ENCODE results near the gene PLEKHA5.
A peak's percentile ranks its signal among the peaks of the same experiment; 100 is the strongest.
"Not testable (repeated sequence)": the region's sequence is repeated elsewhere in the genome, so short reads cannot be mapped to it uniquely, and the experiment has no call there.

PLEKHA5 gene

GRCh38 chr12:19285793-19286448 lies 156.4 kb downstream of the PLEKHA5 start:
- no peak for DNase-seq

- DNase-seq, result no peak
Measured at GRCh38 chr12:19287302-19287701, 157.8 kb downstream of the PLEKHA5 start.

GRCh38 chr12:19288161-19288560 lies 158.6 kb downstream of the PLEKHA5 start:
- no peak for DNase-seq

- DNase-seq, result peak; percentile 43
Measured at GRCh38 chr12:19288603-19289244, 159.2 kb downstream of the PLEKHA5 start.

GRCh38 chr12:19298836-19299605 lies 169.5 kb downstream of the PLEKHA5 start:
- no peak for DNase-seq

- peak; percentile 20 for DNase-seq
Measured at GRCh38 chr12:19299765-19300164, 170.2 kb downstream of the PLEKHA5 start.

GRCh38 chr12:19301223-19301622 lies 171.7 kb downstream of the PLEKHA5 start:
- no peak for DNase-seq

- no peak for DNase-seq
Measured at GRCh38 chr12:19301688-19302087, 172.2 kb downstream of the PLEKHA5 start.

- no peak for DNase-seq
Measured at GRCh38 chr12:19302100-19302640, 172.6 kb downstream of the PLEKHA5 start.

- no peak for DNase-seq
Measured at GRCh38 chr12:19303496-19303895, 174.0 kb downstream of the PLEKHA5 start.

GRCh38 chr12:19304149-19304750 lies 174.7 kb downstream of the PLEKHA5 start:
- no peak for DNase-seq

- DNase-seq, result not testable (repeated sequence)
Measured at GRCh38 chr12:19305621-19306020, 176.1 kb downstream of the PLEKHA5 start.

- no peak for DNase-seq
Measured at GRCh38 chr12:19306366-19306765, 176.8 kb downstream of the PLEKHA5 start.

GRCh38 chr12:19307451-19307850 lies 177.9 kb downstream of the PLEKHA5 start:
- DNase-seq, result no peak

GRCh38 chr12:19311165-19311564 lies 181.6 kb downstream of the PLEKHA5 start:
- DNase-seq, result no peak

- DNase-seq, result no peak
Measured at GRCh38 chr12:19312637-19313036, 183.1 kb downstream of the PLEKHA5 start.

- peak; percentile 8 for DNase-seq
Measured at GRCh38 chr12:19316425-19316824, 186.9 kb downstream of the PLEKHA5 start.

GRCh38 chr12:19322376-19322775 lies 192.8 kb downstream of the PLEKHA5 start:
- DNase-seq, result no peak

GRCh38 chr12:19323805-19324204 lies 194.3 kb downstream of the PLEKHA5 start:
- DNase-seq, result no peak

GRCh38 chr12:19326102-19326501 lies 196.6 kb downstream of the PLEKHA5 start:
- no peak for DNase-seq

GRCh38 chr12:19332196-19332595 lies 202.7 kb downstream of the PLEKHA5 start:
- no peak for DNase-seq

- DNase-seq, result peak; percentile 7
Measured at GRCh38 chr12:19338405-19338804, 208.9 kb downstream of the PLEKHA5 start.

- DNase-seq, result not testable (repeated sequence)
Measured at GRCh38 chr12:19350850-19351249, 221.3 kb downstream of the PLEKHA5 start.
